Stimulated activated CD4-positive, alpha-beta T cell treated with anti-CD3 and anti-CD28 coated beads, Interleukin-1b, Interleukin-23, amount 100 ng/mL, for 48 hours (primary cell): ENCODE measurements around the gene ILF2.
"Not testable (repeated sequence)": the region's sequence is repeated elsewhere in the genome, so short reads cannot be mapped to it uniquely, and the experiment has no call there.

Source experiments
- DNase-seq: peaks from one replicate; pipeline ENCODE4 v3.0.0-alpha.2; 2020

ILF2 gene

GRCh38 chr1:153678519-153679336, 7.9 kb upstream of the ILF2 start, which contains the start of gene NPR1:
NPR1 (plus strand) TSS chr1:153678688; CDS start chr1:153679109, 421 bp downstream.
- no peak for DNase-seq

- peak; percentile 30 for DNase-seq
Observed at GRCh38 chr1:153677718-153678518, 7.1 kb upstream of the ILF2 start.

- DNase-seq: no peak
Observed at GRCh38 chr1:153673511-153673910, 2.7 kb upstream of the ILF2 start.

- DNase-seq: peak; percentile 60
Observed at GRCh38 chr1:153671628-153672353, 998 bp upstream of the ILF2 start.

GRCh38 chr1:153670257-153670858, 435 bp downstream of the ILF2 start:
- DNase-seq: no peak

GRCh38 chr1:153669606-153670005, 1.2 kb downstream of the ILF2 start:
- DNase-seq: no peak

GRCh38 chr1:153668672-153669071, 2.1 kb downstream of the ILF2 start:
- DNase-seq: not testable (repeated sequence)

GRCh38 chr1:153667439-153667838, 3.4 kb downstream of the ILF2 start:
- DNase-seq: no peak

GRCh38 chr1:153663211-153663610, 7.6 kb downstream of the ILF2 start:
- DNase-seq: no peak

GRCh38 chr1:153662269-153662668, 8.5 kb downstream of the ILF2 start:
- DNase-seq: no peak

GRCh38 chr1:153661111-153661708, 9.6 kb downstream of the ILF2 start:
- DNase-seq: no peak

- DNase-seq: no peak
Observed at GRCh38 chr1:153659656-153660055, 11.1 kb downstream of the ILF2 start.

GRCh38 chr1:153659175-153659534, 11.6 kb downstream of the ILF2 start:
- no peak for DNase-seq

GRCh38 chr1:153658400-153659174, 12.2 kb downstream of the ILF2 start, which contains the start of gene SNAPIN:
SNAPIN (plus strand) TSS chr1:153658703; CDS start chr1:153658744, 41 bp downstream.
- DNase-seq: peak; percentile 91

- no peak for DNase-seq
Observed at GRCh38 chr1:153655333-153655732, 15.5 kb downstream of the ILF2 start.

- DNase-seq: no peak
Observed at GRCh38 chr1:153652805-153653500, 17.8 kb downstream of the ILF2 start.

- no peak for DNase-seq
Observed at GRCh38 chr1:153651771-153652170, 19.0 kb downstream of the ILF2 start.

GRCh38 chr1:153649863-153650235, 20.9 kb downstream of the ILF2 start:
- DNase-seq: no peak

- no peak for DNase-seq
Observed at GRCh38 chr1:153649137-153649862, 21.5 kb downstream of the ILF2 start.

GRCh38 chr1:153648000-153648643, 22.7 kb downstream of the ILF2 start:
- no peak for DNase-seq
